Osteoblast (primary cell): ENCODE data around the gene WLS. TPM values are rescaled to one million over a fixed set of nuclear protein-coding genes. Genes with fewer than 3 reads are reported as not detected.
A peak's percentile ranks its signal among the peaks of the same experiment; 100 is the strongest.

Experiments used
- DNase-seq: peaks from one replicate; pipeline ENCODE4 v3.0.0; 2011; ENCODE audit warnings: low spot score, mixed read lengths; ENCODE audit not compliant: insufficient read length; ENCODE audit errors: missing footprints
- H2AFZ ChIP-seq: 2 replicates; pipeline ENCODE4 v1.6.0; 2011; ENCODE audit warnings: mild to moderate bottlenecking, low read length
- H3K27ac ChIP-seq: 2 replicates; pipeline ENCODE4 v1.5.1; 2011; ENCODE audit warnings: mild to moderate bottlenecking, low read depth, low read length, moderate library complexity
- H3K27me3 ChIP-seq: 2 replicates; pipeline ENCODE4 v1.6.0; 2012; ENCODE audit warnings: mild to moderate bottlenecking, control low read depth, inconsistent platforms, low read length, moderate library complexity; ENCODE audit not compliant: insufficient read depth
- H3K36me3 ChIP-seq: 2 replicates; pipeline ENCODE4 v1.5.1; 2011; ENCODE audit warnings: mild to moderate bottlenecking, low read length, control low read depth, moderate library complexity; ENCODE audit not compliant: insufficient read depth
- H3K4me1 ChIP-seq: 2 replicates; pipeline ENCODE4 v1.5.1; 2011; ENCODE audit warnings: mild to moderate bottlenecking, low read length, control low read depth, moderate library complexity; ENCODE audit not compliant: insufficient read depth
- H3K4me2 ChIP-seq: 2 replicates; pipeline ENCODE4 v1.6.0; 2011; ENCODE audit warnings: mild to moderate bottlenecking, low read length; ENCODE audit not compliant: insufficient read depth
- H3K4me3 ChIP-seq: fragments of 200-600 bp; sonication (generic); 3 replicates; pipeline ENCODE4 v1.5.1; 2012; ENCODE audit warnings: mild to moderate bottlenecking, low read length, inconsistent platforms; ENCODE audit not compliant: insufficient read depth
- H3K79me2 ChIP-seq: 2 replicates; pipeline ENCODE4 v1.6.0; 2012; ENCODE audit warnings: mild to moderate bottlenecking, low read length, control low read depth, inconsistent platforms; ENCODE audit not compliant: insufficient read depth
- H3K9me3 ChIP-seq: 2 replicates; pipeline ENCODE4 v1.5.1; 2011; ENCODE audit warnings: low read depth, low read length, control low read depth
- H4K20me1 ChIP-seq: 2 replicates; pipeline ENCODE4 v1.6.0; 2012; ENCODE audit warnings: mild to moderate bottlenecking, low read length, control low read depth; ENCODE audit not compliant: insufficient read depth
- CTCF ChIP-seq: IDR thresholded peaks from 2 replicates; pipeline ENCODE4 v1.5.1; 2011; ENCODE audit warnings: mild to moderate bottlenecking, low read depth, low read length, moderate library complexity; ENCODE audit errors: extremely low read depth
- total RNA-seq: library from RNA; depleted of rRNA; stranded (reverse); fragments of >200 nt; gene quantifications from 2 replicates; pipeline ENCODE4 v1.2.3, GENCODE V29; 2012

Gene WLS
- 54.3 and 65.1 TPM in 2 replicates for total RNA-seq

DNA sequence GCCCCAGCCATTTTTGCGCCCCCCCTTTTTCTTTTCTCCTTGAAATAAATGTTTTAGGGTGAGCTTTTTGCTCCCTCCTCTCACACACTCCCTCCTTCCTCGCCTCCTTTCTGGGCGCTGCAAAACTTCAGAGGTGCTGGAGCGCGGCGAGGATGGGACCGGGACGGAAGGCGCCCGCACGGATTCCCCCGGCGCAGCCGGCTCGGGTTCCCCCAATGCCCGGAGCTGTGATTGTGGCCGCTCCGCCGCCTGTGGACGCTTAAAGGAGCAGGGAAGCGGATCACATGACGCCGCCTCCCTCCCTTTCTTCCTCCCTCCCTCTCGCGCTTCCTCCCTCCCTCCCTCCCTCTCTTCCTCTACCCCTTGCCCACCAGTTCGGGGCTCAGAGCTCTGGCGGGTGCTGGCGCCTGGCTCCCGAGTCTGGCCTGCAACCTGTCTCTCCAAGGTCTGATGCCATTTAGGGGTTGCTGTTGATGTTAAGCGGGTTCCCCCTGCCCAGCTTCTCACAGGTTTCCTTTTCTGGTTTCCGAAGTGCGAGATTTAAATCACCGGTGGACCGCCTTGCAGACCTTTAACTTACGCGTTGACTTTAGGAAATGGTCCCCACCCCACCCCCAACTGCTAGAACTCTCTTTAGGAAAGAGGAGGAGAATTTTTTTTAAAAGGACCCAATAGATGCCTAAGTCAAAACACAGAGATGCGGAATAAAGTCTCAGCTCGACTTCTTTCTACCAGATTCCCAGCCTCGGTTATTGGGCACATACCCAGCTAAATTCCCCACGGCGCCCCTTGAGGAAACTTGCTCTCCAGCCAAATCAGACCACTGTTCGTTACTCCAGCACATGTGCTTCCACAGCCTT lies at the start of gene WLS:
Gene WLS, minus strand, starts transcription at position 235 of the 860 bp plus-strand sequence. Its CDS starts 224 bp downstream, at position 11.
- TF ChIP-seq CTCF, result no peak
- peak within 1 kb of the TSS; percentile 86 for H2AFZ ChIP-seq
- no peaks in the 10 kb centered on the region for H3K36me3 ChIP-seq
- no peaks in the 10 kb centered on the region for H3K9me3 ChIP-seq
- H3K4me3 ChIP-seq, result peak within 1 kb of the TSS; percentile 84
- peaks cover 40% of the 10 kb centered on the region for H3K79me2 ChIP-seq
- peak; percentile 90 for DNase-seq
- peaks cover 6% of the 10 kb centered on the region for H4K20me1 ChIP-seq
- peaks cover 8% of the 10 kb centered on the region for H3K27me3 ChIP-seq
- peak within 1 kb of the TSS; percentile 69 for H3K27ac ChIP-seq
- H3K4me1 ChIP-seq, result peaks cover 24% of the 10 kb centered on the region
- peak within 1 kb of the TSS; percentile 89 for H3K4me2 ChIP-seq

GRCh38 chr1:68280286-68280685 lies 48.0 kb upstream of the WLS start:
- H4K20me1 ChIP-seq, result no peaks in the 10 kb centered on the region
- no peak overlapping the region for H3K27ac ChIP-seq
- no peaks in the 10 kb centered on the region for H3K27me3 ChIP-seq
- H2AFZ ChIP-seq, result no peak overlapping the region
- no peak overlapping the region for H3K4me2 ChIP-seq
- no peaks in the 10 kb centered on the region for H3K36me3 ChIP-seq
- H3K4me3 ChIP-seq, result no peak overlapping the region
- no peak for TF ChIP-seq CTCF
- DNase-seq, result no peak
- H3K9me3 ChIP-seq, result no peaks in the 10 kb centered on the region
- H3K79me2 ChIP-seq, result no peaks in the 10 kb centered on the region
- no peaks in the 10 kb centered on the region for H3K4me1 ChIP-seq

GRCh38 chr1:68279846-68280245 lies 47.5 kb upstream of the WLS start:
- peak; percentile 60 for DNase-seq
- H3K9me3 ChIP-seq, result no peaks in the 10 kb centered on the region
- no peak overlapping the region for H3K4me3 ChIP-seq
- no peak overlapping the region for H3K4me2 ChIP-seq
- no peak overlapping the region for H3K27ac ChIP-seq
- no peaks in the 10 kb centered on the region for H3K36me3 ChIP-seq
- H3K27me3 ChIP-seq, result no peaks in the 10 kb centered on the region
- no peaks in the 10 kb centered on the region for H3K79me2 ChIP-seq
- no peak overlapping the region for H2AFZ ChIP-seq
- H4K20me1 ChIP-seq, result no peaks in the 10 kb centered on the region
- no peak for TF ChIP-seq CTCF
- H3K4me1 ChIP-seq, result no peaks in the 10 kb centered on the region

DNA sequence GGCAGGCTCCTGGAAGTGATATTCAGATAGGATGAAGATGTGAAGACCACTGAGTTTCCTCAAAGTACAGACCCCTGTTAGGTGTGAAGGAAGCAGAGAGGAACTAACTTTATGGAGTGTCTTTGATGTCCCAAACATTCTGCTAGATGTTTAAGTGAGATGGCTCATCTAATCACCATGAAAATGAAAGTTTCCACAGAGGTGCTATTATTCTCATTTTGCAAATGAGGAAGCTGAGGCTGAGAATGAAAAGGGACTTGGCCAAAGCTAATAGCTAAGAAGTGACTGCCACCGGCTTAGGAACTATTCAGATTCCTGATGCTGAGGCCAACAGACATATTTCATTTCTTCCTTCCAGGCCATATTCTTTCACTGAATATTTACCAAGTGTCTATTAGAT lies 45.9 kb upstream of the WLS start:
- no peaks in the 10 kb centered on the region for H3K36me3 ChIP-seq
- H3K27me3 ChIP-seq, result no peaks in the 10 kb centered on the region
- no peaks in the 10 kb centered on the region for H4K20me1 ChIP-seq
- no peaks in the 10 kb centered on the region for H3K4me1 ChIP-seq
- H3K79me2 ChIP-seq, result no peaks in the 10 kb centered on the region
- no peak for DNase-seq
- H3K27ac ChIP-seq, result no peak overlapping the region
- no peaks in the 10 kb centered on the region for H3K9me3 ChIP-seq
- no peak overlapping the region for H3K4me2 ChIP-seq
- no peak overlapping the region for H2AFZ ChIP-seq
- no peak for TF ChIP-seq CTCF
- no peak overlapping the region for H3K4me3 ChIP-seq
